Measurements from ENCODE around the gene TMEM170A. TPM values are rescaled to one million over a fixed set of nuclear protein-coding genes. Genes with fewer than 3 reads are reported as not detected.
A peak's percentile ranks its signal among the peaks of the same experiment; 100 is the strongest.
"Not testable (repeated sequence)": the region's sequence is repeated elsewhere in the genome, so short reads cannot be mapped to it uniquely, and the experiment has no call there.

The TMEM170A gene
- total RNA-seq, 4 donors from 2014 or later, result 22.4 to 38.3 (median 29.8) TPM

GRCh38 chr16:75446416-75446815 lies 18.1 kb downstream of the TMEM170A start:
- no peak for TF ChIP-seq CTCF (IDR thresholded peaks at IDR 0.05)
- DNase-seq (ENCODE audit: low spot score) (no peak), ATAC-seq (ENCODE audit: low FRiP score) (no peak)

DNA sequence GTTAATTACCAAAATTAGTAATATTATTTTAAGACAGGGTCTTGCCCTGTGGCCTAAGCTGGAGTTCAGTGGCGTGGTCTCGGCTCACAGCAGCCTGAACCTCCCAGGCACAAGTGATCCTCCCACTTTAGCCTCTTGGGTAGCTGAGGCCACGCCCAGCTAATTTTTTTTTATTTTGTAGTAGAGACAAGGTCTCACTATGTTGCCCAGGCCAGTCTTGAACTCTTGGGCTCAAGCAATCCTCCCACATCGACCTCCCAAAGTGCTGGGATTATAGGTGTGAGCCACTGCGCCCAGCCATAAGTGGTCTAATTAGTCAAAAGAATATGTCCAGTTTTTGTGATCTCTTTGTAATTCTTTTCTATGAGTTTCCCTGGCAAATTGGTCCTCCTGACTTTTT lies 19.2 kb downstream of the TMEM170A start:
- no peak for ATAC-seq (ENCODE audit: low FRiP score)
- no peak for DNase-seq (ENCODE audit: low spot score)
- TF ChIP-seq CTCF (IDR thresholded peaks at IDR 0.05), result no peak

DNA sequence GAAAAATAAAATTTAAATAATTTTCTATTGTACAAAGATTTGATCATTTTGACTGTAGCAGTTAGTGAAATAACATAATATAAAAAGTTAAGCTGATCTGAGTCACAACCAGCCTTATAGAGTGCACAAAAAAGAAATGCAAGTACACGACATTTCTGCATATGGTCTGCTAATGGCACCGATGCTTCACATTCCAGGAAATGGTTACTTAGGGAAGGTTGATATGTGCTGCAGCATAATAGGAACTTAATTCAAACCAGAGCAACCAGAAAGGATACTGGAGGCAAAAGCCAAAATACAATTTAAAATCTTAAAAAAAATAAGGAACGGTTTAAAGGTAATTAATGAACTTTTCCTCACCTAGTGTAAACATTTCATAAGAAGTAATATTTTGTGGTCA lies 21.2 kb downstream of the TMEM170A start:
- DNase-seq (ENCODE audit: low spot score) (no peak), ATAC-seq (ENCODE audit: low FRiP score) (no peak)
- TF ChIP-seq CTCF (IDR thresholded peaks at IDR 0.05), result no peak

GRCh38 chr16:75433732-75434413 lies 30.6 kb downstream of the TMEM170A start:
- TF ChIP-seq CTCF (IDR thresholded peaks at IDR 0.05), result no peak
- peak; percentile 84 for ATAC-seq (ENCODE audit: low FRiP score)
- peak; percentile 40 for DNase-seq (ENCODE audit: low spot score)

DNA sequence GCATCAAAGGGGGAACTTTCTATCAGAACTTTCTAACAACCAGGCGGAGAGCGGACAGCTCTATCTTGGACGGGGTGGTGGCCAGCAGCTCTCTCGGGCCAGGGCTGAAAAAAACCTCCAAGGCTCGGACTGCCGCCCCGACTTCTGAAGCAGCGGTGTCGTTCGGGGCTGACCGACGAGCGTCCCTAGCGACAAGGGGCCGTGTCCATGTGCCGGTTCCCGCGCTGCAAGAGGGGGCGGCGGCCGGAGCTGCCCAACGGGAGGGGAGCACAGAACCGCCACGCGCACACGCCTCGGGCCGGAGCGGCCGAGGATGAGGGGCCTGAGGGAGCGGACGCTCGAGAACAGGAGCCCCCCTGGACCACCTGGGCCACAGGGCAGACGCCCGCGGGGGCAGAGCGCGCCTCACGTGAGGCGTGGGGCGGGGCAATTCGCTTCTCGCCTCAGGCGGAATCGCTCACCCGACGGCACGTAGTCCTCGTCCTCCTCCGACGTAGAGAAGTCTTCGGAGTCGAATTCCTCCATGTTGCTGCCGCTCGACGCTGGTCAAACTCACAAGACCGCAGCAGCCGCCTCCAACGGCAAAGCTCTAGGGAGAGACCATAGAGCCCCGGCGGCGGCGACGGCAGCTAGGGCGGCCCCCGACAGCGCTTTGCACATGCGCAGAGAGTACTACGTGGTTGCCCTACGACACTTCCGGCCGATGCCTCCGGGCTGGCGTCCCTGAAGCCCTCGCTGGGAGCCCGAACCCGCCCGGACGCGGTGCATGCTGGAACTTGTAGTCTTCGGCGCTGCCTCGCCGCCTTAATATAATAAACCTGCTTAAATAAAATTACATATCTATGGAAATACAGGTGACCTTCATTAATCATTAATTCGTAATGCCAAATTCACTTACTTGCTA lies 31.4 kb downstream of the TMEM170A start, which contains the start of gene CFDP1:
TSS of gene CFDP1 (minus strand) at position 676 of the 904 bp plus-strand sequence. CDS start at position 525, 151 bp downstream.
- peak; percentile 79 for DNase-seq (ENCODE audit: low spot score)
- TF ChIP-seq CTCF (IDR thresholded peaks at IDR 0.05), result no peak
- peak; percentile 98 for ATAC-seq (ENCODE audit: low FRiP score)

- ATAC-seq (ENCODE audit: low FRiP score) (no peak), DNase-seq (ENCODE audit: low spot score) (no peak)
- no peak for TF ChIP-seq CTCF (IDR thresholded peaks at IDR 0.05)
Measured at GRCh38 chr16:75429621-75430403, 34.7 kb downstream of the TMEM170A start.

DNA sequence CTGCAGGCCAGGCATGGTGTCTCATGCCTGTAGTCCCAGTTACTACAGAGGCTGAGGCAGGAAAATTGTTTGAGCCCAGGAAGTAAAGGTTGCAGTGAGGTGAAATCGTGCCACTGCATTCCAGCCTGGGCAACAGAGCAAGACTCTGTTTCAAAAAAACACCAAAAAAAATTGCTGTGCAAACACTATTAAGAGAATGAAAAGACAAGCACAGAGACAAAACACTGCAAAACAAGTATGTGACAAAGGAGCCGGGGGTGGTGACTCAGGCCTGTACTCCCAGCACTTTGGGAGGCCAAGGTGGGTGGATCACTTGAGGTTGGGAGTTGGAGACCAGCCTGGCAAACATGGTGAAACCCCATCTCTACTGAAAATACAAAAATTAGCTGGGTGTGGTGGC lies 38.0 kb downstream of the TMEM170A start:
- ATAC-seq (ENCODE audit: low FRiP score); DNase-seq (ENCODE audit: low spot score): not testable (repeated sequence)

DNA sequence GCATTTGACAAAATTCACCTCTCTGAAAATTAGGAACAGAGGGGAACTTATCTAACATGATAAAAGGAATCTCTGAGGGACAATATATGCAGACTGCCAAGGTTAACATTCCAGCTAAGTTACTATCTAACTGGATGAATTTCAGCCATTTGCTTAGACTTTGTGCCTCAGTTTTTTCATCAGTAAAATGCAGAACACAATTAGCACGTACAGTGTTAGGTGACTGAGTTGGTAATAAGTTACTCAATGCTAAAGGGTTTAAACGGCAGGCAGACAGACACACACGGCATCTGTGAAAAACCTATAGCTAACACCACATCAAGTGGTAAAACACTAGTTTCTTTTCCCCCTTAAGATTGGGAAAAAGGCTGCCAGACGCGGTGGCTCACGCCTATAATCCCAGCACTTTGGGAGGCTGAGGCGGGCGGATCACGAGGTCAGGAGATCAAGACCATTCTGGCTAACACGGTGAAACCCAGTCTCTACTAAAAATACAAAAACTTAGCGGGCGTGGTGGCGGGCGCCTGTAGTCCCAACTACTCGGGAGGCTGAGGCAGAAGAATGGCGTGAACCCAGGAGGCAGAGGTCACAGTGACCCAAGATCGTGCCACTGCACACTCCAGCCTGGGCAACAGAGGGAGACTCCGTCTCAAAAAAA lies 40.3 kb downstream of the TMEM170A start:
- DNase-seq (ENCODE audit: low spot score); ATAC-seq (ENCODE audit: low FRiP score): not testable (repeated sequence)

All from omental fat pad (tissue), 4 donors.